HuH-7 (cell line): ENCODE data around the gene ING4.

Experiments used
- DNase-seq: peaks from one replicate; pipeline ENCODE4 v3.0.0; 2011; ENCODE audit warnings: low spot score

ING4 gene

GRCh38 chr12:6606331-6607131, 56.4 kb downstream of the ING4 start:
- peak; percentile 34 for DNase-seq

GRCh38 chr12:6605421-6606330, 57.2 kb downstream of the ING4 start:
- DNase-seq, result no peak

GRCh38 chr12:6604259-6605029, 58.5 kb downstream of the ING4 start:
- DNase-seq, result no peak

- DNase-seq, result no peak
Measured at GRCh38 chr12:6603095-6603567, 59.8 kb downstream of the ING4 start.

- no peak for DNase-seq
Measured at GRCh38 chr12:6602526-6602925, 60.4 kb downstream of the ING4 start.
